ENCODE data around the gene CPVL. TPM values are rescaled to one million over a fixed set of nuclear protein-coding genes. Genes with fewer than 3 reads are reported as not detected.

Gene CPVL
- total and polyA plus RNA-seq, 2 of the 8 experiments (the other 6 are each of a cell fraction or from before 2014, with no cell fraction given): 40.0 to 55.0 TPM

DNA sequence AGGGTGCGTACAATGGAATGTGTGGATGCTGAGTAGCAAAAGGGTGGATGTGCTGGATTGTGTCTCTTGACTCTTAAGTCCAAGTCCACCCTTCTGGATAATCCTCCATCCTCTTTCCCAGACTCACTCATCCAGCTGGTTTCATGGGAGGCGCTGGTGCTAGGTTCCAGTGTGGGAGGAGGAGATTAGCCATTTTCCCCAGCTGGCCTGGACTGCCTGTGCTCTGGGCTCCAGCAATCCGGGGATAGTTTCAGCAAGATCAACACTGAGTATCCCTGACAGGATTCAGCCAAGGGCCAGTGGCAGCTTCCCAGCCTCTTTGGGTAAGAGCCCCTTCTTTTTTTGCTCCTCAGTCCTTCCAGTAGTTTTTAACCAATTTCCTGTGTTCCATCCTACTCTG is 166.6 kb downstream of the CPVL start (continued):
- TF ChIP-seq JUN (IDR thresholded peaks at IDR 0.05; ENCODE audit: low read depth, low read length) (no peak), YY1 (IDR thresholded peaks at IDR 0.05; ENCODE audit: low read depth, low read length) (no peak), ATF2 (IDR thresholded peaks at IDR 0.05; ENCODE audit: low read length) (no peak)

All from H1 (cell line).